Suprapubic skin (tissue), 3 donors: ENCODE data around the gene FASN.

Source experiments
- EP300 ChIP-seq: sonication (generic); formaldehyde crosslinking; IDR thresholded peaks from one replicate; pipeline ENCODE4 v1.6.1; 2017; ENCODE audit warnings: antibody characterized with exemption
- POLR2A ChIP-seq, 2 donors: fragments of 450-650 bp; IDR thresholded peaks; one replicate each; pipeline ENCODE4 v1.6.1; 2017; ENCODE audit warnings: antibody characterized with exemption in 2 of 2, mild to moderate bottlenecking in 2 of 2, moderate library complexity in 2 of 2
- TF ChIP-seq, protein P1 (sequence below), 2 donors: fragments of 200-600 bp in 1 of 2; fragments of 450-650 bp in 1 of 2; sonication (generic) in 1 of 2; IDR thresholded peaks; one replicate each; pipeline ENCODE4 v1.5.1; 2016 to 2019; ENCODE audit warnings: antibody characterized with exemption in 2 of 2, mild to moderate bottlenecking in 1 of 2, moderate library complexity in 1 of 2

DNA sequence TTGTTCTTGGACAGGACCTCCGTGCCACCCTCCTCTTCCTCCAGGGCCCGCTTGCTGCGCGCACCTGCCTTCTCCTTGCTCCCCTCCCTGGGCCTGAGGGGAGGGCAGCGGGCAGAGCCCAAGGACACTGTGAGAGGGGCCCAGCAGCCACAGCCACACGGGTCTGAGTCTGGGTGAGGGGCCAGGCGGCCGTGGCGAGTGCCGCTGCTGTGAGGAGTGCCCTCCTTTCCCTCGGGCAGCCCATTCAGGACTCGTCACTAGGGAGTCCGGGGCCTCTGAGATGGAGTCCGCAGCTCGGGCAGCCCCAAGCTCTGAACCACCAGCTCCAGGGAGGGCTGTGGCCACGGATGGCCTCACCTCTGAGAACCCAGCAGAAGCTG, 38.0 kb downstream of the FASN start:
- TF ChIP-seq, protein P1, sequence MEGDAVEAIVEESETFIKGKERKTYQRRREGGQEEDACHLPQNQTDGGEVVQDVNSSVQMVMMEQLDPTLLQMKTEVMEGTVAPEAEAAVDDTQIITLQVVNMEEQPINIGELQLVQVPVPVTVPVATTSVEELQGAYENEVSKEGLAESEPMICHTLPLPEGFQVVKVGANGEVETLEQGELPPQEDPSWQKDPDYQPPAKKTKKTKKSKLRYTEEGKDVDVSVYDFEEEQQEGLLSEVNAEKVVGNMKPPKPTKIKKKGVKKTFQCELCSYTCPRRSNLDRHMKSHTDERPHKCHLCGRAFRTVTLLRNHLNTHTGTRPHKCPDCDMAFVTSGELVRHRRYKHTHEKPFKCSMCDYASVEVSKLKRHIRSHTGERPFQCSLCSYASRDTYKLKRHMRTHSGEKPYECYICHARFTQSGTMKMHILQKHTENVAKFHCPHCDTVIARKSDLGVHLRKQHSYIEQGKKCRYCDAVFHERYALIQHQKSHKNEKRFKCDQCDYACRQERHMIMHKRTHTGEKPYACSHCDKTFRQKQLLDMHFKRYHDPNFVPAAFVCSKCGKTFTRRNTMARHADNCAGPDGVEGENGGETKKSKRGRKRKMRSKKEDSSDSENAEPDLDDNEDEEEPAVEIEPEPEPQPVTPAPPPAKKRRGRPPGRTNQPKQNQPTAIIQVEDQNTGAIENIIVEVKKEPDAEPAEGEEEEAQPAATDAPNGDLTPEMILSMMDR (IDR thresholded peaks at IDR 0.05), result no peak
- TF ChIP-seq POLR2A (IDR thresholded peaks at IDR 0.05) (no peak), EP300 (no peak)
